Fibroblast of lung (primary cell): Measurements from ENCODE around the gene TMPRSS4. TPM values are rescaled to one million over a fixed set of nuclear protein-coding genes. Genes with fewer than 3 reads are reported as not detected.

Experiments
- DNase-seq, 2 donors: peaks; one replicate each; pipeline versions ENCODE4 v3.0.0 to v3.0.0-alpha.2; 2010; ENCODE audit warnings: low read depth in 2 of 2
- H2AFZ ChIP-seq: 2 replicates; pipeline ENCODE4 v1.5.1; 2012; ENCODE audit warnings: low read length, control low read depth, inconsistent platforms
- H3K27ac ChIP-seq: 2 replicates; pipeline ENCODE4 v1.5.1; 2011; ENCODE audit warnings: low read length, control low read depth; ENCODE audit not compliant: insufficient read depth
- H3K27me3 ChIP-seq: 2 replicates; pipeline ENCODE4 v1.5.1; 2011; ENCODE audit warnings: mild to moderate bottlenecking, low read length; ENCODE audit not compliant: control insufficient read depth, insufficient read depth
- H3K36me3 ChIP-seq: 2 replicates; pipeline ENCODE4 v1.5.1; 2011; ENCODE audit warnings: low read length; ENCODE audit not compliant: control insufficient read depth, insufficient read depth
- H3K4me1 ChIP-seq: 2 replicates; pipeline ENCODE4 v1.5.1; 2011; ENCODE audit warnings: low read length; ENCODE audit not compliant: control insufficient read depth, insufficient read depth; ENCODE audit errors: extremely low read depth
- H3K4me2 ChIP-seq: 2 replicates; pipeline ENCODE4 v1.5.1; 2011; ENCODE audit warnings: low read length, control low read depth; ENCODE audit not compliant: insufficient read depth; ENCODE audit errors: extremely low read depth
- H3K4me3 ChIP-seq, 4 experiments: fragments of 200-600 bp in 1 of 4; sonication (generic) in 1 of 4; replicated peaks in 1 of 4; 2 replicates each; pipeline ENCODE4 v1.5.1; 2011 to 2016; ENCODE audit warnings: low read length in 4 of 4, low read depth in 3 of 4, mild to moderate bottlenecking in 3 of 4, control low read depth in 2 of 4, inconsistent platforms in 1 of 4, mixed read lengths in 1 of 4; ENCODE audit not compliant: insufficient read depth in 1 of 4; ENCODE audit errors: control extremely low read depth in 1 of 4
- H3K79me2 ChIP-seq: 2 replicates; pipeline ENCODE4 v1.5.1; 2012; ENCODE audit warnings: mild to moderate bottlenecking, low read length, inconsistent platforms; ENCODE audit not compliant: control insufficient read depth, insufficient read depth
- H3K9ac ChIP-seq: 2 replicates; pipeline ENCODE4 v1.5.1; 2011; ENCODE audit warnings: mild to moderate bottlenecking, low read length, control low read depth; ENCODE audit not compliant: insufficient read depth
- H3K9me3 ChIP-seq: 2 replicates; pipeline ENCODE4 v1.5.1; 2012; ENCODE audit warnings: low read depth, low read length; ENCODE audit not compliant: control insufficient read depth, insufficient read depth
- H4K20me1 ChIP-seq: 2 replicates; pipeline ENCODE4 v1.5.1; 2011; ENCODE audit warnings: low read length; ENCODE audit not compliant: control insufficient read depth, insufficient read depth; ENCODE audit errors: extremely low read depth
- CTCF ChIP-seq, 2 donors: IDR thresholded peaks in 1 of 2; conservative IDR thresholded peaks in 1 of 2; 1 replicate in 1 of 2; 2 replicates in 1 of 2; pipeline ENCODE4 v1.5.1; 2011 to 2012; ENCODE audit warnings: low read length in 2 of 2, control low read depth in 1 of 2, inconsistent platforms in 1 of 2, low read depth in 1 of 2, mild to moderate bottlenecking in 1 of 2
- EZH2 ChIP-seq: IDR thresholded peaks from 2 replicates; pipeline ENCODE4 v1.5.1; 2012; ENCODE audit warnings: low read length, control low read depth, mild to moderate bottlenecking; ENCODE audit errors: missing control alignments
- polyA plus RNA-seq, 2 donors: library from polyadenylated mRNA; depleted of rRNA in 1 of 2; stranded (reverse) in 1 of 2; unstranded in 1 of 2; fragments of >200 nt; gene quantifications; 2 replicates each; pipeline ENCODE4 v1.2.1, GENCODE V29; 2011 to 2012; ENCODE audit warnings: missing spikeins in 1 of 2
- total RNA-seq: library from RNA; depleted of rRNA; stranded (reverse); fragments of >200 nt; gene quantifications from 2 replicates; pipeline ENCODE4 v1.2.1, GENCODE V29; 2014

TMPRSS4 gene
- total and polyA plus RNA-seq, 2 donors (not counting 1 experiment from before 2014, with no cell fraction given) = not detected

- TF ChIP-seq EZH2 = no peak
- no peak for TF ChIP-seq CTCF (conservative IDR thresholded peaks at IDR 0.05 in 1 of 2, IDR thresholded peaks at IDR 0.05 in 1 of 2; ENCODE audit: low read depth in 1 of 2, low read length in 2 of 2)
- H3K27ac ChIP-seq = no peak overlapping the region
- H3K4me1 ChIP-seq = no peaks in the 10 kb centered on the region
- DNase-seq = no peak
- H3K9me3 ChIP-seq = no peaks in the 10 kb centered on the region
- H3K4me3 ChIP-seq = no peak overlapping the region
- H3K36me3 ChIP-seq = no peaks in the 10 kb centered on the region
- H3K79me2 ChIP-seq = no peaks in the 10 kb centered on the region
- no peak overlapping the region for H2AFZ ChIP-seq
- H4K20me1 ChIP-seq = no peaks in the 10 kb centered on the region
- H3K9ac ChIP-seq = no peak overlapping the region
- H3K27me3 ChIP-seq = no peaks in the 10 kb centered on the region
- no peak overlapping the region for H3K4me2 ChIP-seq
These were observed 43.4 kb upstream of the TMPRSS4 start for GRCh38 chr11:118033443-118033842.

GRCh38 chr11:118042141-118042540, 34.7 kb upstream of the TMPRSS4 start:
- Histone ChIP-seq H3K4me2 (no peak overlapping the region), H4K20me1 (no peaks in the 10 kb centered on the region), H3K79me2 (no peaks in the 10 kb centered on the region), H3K36me3 (no peaks in the 10 kb centered on the region), H3K4me3 (no peak overlapping the region), H3K4me1 (no peaks in the 10 kb centered on the region), H3K9me3 (no peaks in the 10 kb centered on the region), H3K9ac (no peak overlapping the region), H2AFZ (no peak overlapping the region), H3K27me3 (no peaks in the 10 kb centered on the region), H3K27ac (no peak overlapping the region)
- no peak for TF ChIP-seq EZH2
- DNase-seq = no peak

DNA sequence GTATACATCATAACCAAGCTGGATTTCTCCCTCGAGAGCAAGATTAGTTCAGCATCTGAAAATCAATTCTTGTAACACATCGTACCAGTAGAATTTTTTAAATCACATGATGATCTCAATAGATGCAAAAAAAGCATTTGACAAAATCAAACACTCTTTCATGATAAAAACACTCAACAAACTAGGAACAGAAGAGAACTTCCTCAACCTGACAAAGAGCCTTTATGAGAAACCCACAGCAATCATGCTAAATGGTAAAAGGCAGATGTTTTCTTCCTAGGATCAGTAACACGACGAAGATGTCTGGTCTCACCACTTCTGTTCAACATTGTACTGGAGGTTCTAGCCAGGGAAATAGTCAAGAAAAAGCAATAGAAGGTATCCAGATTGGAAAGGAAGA, 34.1 kb upstream of the TMPRSS4 start:
- TF ChIP-seq EZH2 (no peak), CTCF (conservative IDR thresholded peaks at IDR 0.05 in 1 of 2, IDR thresholded peaks at IDR 0.05 in 1 of 2; ENCODE audit: low read depth in 1 of 2, low read length in 2 of 2) (no peak)
- H3K9me3 ChIP-seq = no peaks in the 10 kb centered on the region
- no peaks in the 10 kb centered on the region for H3K79me2 ChIP-seq
- no peak overlapping the region for H2AFZ ChIP-seq
- no peak for DNase-seq
- H3K36me3 ChIP-seq = no peaks in the 10 kb centered on the region
- H3K27me3 ChIP-seq = peaks cover 4% of the 10 kb centered on the region
- no peak overlapping the region for H3K27ac ChIP-seq
- no peak overlapping the region for H3K4me2 ChIP-seq
- no peaks in the 10 kb centered on the region for H4K20me1 ChIP-seq
- H3K4me3 ChIP-seq = no peak overlapping the region
- H3K4me1 ChIP-seq = no peaks in the 10 kb centered on the region
- no peak overlapping the region for H3K9ac ChIP-seq
